Mucosa of descending colon (tissue), 3 donors: ENCODE measurements around the gene PTPRCAP. TPM values are rescaled to one million over a fixed set of nuclear protein-coding genes. Genes with fewer than 3 reads are reported as not detected.
A peak's percentile ranks its signal among the peaks of the same experiment; 100 is the strongest.

Experiments used
- ATAC-seq: fragments of 200-7000 bp; cut with Tn5 transposase; one replicate; pipeline ENCODE4 v1.9.1; 2020; ENCODE audit warnings: mild to moderate bottlenecking, moderate library complexity
- DNase-seq, 3 donors: peaks; one replicate each; pipeline ENCODE4 v3.0.0-alpha.2; 2020
- H3K36me3 ChIP-seq: fragments of 200-600 bp; one replicate; pipeline ENCODE4 v1.8.0; 2021; ENCODE audit warnings: low read depth, mild to moderate bottlenecking
- H3K4me1 ChIP-seq: fragments of 200-600 bp; one replicate; pipeline ENCODE4 v1.8.0; 2021; ENCODE audit warnings: low read depth, mild to moderate bottlenecking
- H3K4me3 ChIP-seq: fragments of 200-600 bp; one replicate; pipeline ENCODE4 v1.8.0; 2021; ENCODE audit warnings: mild to moderate bottlenecking
- H3K9me3 ChIP-seq: fragments of 200-600 bp; one replicate; pipeline ENCODE4 v1.8.0; 2021; ENCODE audit warnings: mild to moderate bottlenecking
- intact Hi-C, 2 donors: fragments of 100-400 bp; cut with DNase I in 1 of 2; cut with micrococcal nuclease in 1 of 2; formaldehyde crosslinking; loops; one replicate each; pipeline versions ENCODE4 v1.11.0 to v1.11.1; 2022; cut with DNase I, micrococcal nuclease
- total RNA-seq, 3 donors: library from RNA; stranded (reverse); fragmentation: NEBNext Ultra II Directional in 2 of 3; extraction: Animal tissue kit (Norgen Biotek cat#: 25700) in 2 of 3; gene quantifications; one replicate each; pipeline versions ENCODE4 v1.2.1 to v1.2.4, GENCODE V29; 2021 to 2023
- TF ChIP-seq, protein P1 (sequence below): fragments of 200-600 bp; IDR thresholded peaks from one replicate; pipeline ENCODE4 v1.8.0; 2022; ENCODE audit warnings: antibody characterized with exemption, mild to moderate bottlenecking
- donor health status: DM: no; HTN: no; CAD: no; lungs with moderate emphysema.
- donor health status: DM: no; HTN: no; CAD: no.
- donor health status: DM: no; HTN: yes; CAD: no.

The PTPRCAP gene
- total RNA-seq, 3 donors from 2014 or later, result 7.2 to 13.6 (median 10.0) TPM

DNA sequence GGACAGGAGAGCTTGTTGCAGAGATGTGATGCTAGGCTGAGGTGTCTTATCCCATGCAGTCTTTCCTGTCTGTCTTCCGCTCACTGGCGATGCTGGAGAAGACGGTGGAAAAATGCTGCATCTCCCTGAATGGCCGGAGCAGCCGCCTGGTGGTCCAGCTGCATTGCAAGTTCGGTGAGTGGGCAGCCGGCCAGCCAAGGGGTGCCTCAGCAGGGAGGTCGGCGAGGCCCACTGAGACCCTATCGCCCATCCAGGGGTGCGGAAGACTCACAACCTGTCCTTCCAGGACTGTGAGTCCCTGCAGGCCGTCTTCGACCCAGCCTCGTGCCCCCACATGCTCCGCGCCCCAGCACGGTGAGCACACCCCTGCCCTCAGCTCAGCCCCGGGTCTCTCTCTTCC lies 44.0 kb downstream of the PTPRCAP start:
- intact Hi-C loops, result no loop called here
- Histone ChIP-seq H3K36me3 (peaks cover 8% of the 10 kb centered on the region), H3K9me3 (no peaks in the 10 kb centered on the region), H3K4me1 (peaks cover 31% of the 10 kb centered on the region), H3K4me3 (no peak overlapping the region)
- ATAC-seq (no peak), DNase-seq (peak in 1 of 3 donors; percentile 64)
- TF ChIP-seq, protein P1, sequence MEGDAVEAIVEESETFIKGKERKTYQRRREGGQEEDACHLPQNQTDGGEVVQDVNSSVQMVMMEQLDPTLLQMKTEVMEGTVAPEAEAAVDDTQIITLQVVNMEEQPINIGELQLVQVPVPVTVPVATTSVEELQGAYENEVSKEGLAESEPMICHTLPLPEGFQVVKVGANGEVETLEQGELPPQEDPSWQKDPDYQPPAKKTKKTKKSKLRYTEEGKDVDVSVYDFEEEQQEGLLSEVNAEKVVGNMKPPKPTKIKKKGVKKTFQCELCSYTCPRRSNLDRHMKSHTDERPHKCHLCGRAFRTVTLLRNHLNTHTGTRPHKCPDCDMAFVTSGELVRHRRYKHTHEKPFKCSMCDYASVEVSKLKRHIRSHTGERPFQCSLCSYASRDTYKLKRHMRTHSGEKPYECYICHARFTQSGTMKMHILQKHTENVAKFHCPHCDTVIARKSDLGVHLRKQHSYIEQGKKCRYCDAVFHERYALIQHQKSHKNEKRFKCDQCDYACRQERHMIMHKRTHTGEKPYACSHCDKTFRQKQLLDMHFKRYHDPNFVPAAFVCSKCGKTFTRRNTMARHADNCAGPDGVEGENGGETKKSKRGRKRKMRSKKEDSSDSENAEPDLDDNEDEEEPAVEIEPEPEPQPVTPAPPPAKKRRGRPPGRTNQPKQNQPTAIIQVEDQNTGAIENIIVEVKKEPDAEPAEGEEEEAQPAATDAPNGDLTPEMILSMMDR, result no peak

GRCh38 chr11:67392183-67392715 lies 45.2 kb downstream of the PTPRCAP start:
- Histone ChIP-seq H3K9me3 (no peaks in the 10 kb centered on the region), H3K36me3 (no peaks in the 10 kb centered on the region), H3K4me3 (peak overlapping the region; percentile 75), H3K4me1 (peaks cover 31% of the 10 kb centered on the region)
- intact Hi-C loops, result no loop called here
- DNase-seq, result peak in 1 of 3 donors; percentile 66
- TF ChIP-seq, protein P1, result no peak
- ATAC-seq, result peak; percentile 18

- TF ChIP-seq, protein P1, result no peak
- peak; percentile 96 to 98 (median 98) for DNase-seq
- intact Hi-C loops, result no loop called here
- Histone ChIP-seq H3K4me3 (peak within 1 kb of the TSS; percentile 75), H3K36me3 (no peaks in the 10 kb centered on the region), H3K9me3 (no peaks in the 10 kb centered on the region), H3K4me1 (peaks cover 25% of the 10 kb centered on the region)
- ATAC-seq, result peak; percentile 90
These were observed 45.9 kb downstream of the PTPRCAP start, which contains the start of gene RAD9A for GRCh38 chr11:67391304-67392182. RAD9A (plus strand) TSS chr11:67391986; CDS start chr11:67392045, 59 bp downstream.

GRCh38 chr11:67390947-67391303 lies 46.6 kb downstream of the PTPRCAP start:
- Histone ChIP-seq H3K4me3 (peak overlapping the region; percentile 75), H3K4me1 (peaks cover 24% of the 10 kb centered on the region), H3K9me3 (no peaks in the 10 kb centered on the region), H3K36me3 (no peaks in the 10 kb centered on the region)
- TF ChIP-seq, protein P1, result no peak
- peak in 1 of 3 donors; percentile 56 for DNase-seq
- peak; percentile 1 for ATAC-seq
- intact Hi-C loops, result no loop called here

- H3K4me3 ChIP-seq, result no peak overlapping the region
- H3K4me1 ChIP-seq, result peaks cover 24% of the 10 kb centered on the region
- DNase-seq (peak in 2 of 3 donors; percentile 75 to 82), ATAC-seq (peak; percentile 48)
- H3K9me3 ChIP-seq, result no peaks in the 10 kb centered on the region
- no peaks in the 10 kb centered on the region for H3K36me3 ChIP-seq
- TF ChIP-seq, protein P1, result peak; percentile 26
- intact Hi-C loops, result no loop called here
These were observed 48.0 kb downstream of the PTPRCAP start for GRCh38 chr11:67389477-67389876.
